GM13976 (cell line): ENCODE results near the gene CADM1.
A peak's percentile ranks its signal among the peaks of the same experiment; 100 is the strongest.

ENCODE experiments used
- DNase-seq: peaks from one replicate; pipeline ENCODE4 v3.0.0; 2012; ENCODE audit warnings: low spot score
- CTCF ChIP-seq: IDR thresholded peaks from 2 replicates; pipeline ENCODE4 v1.5.1; 2012; ENCODE audit warnings: borderline replicate concordance, mild to moderate bottlenecking; ENCODE audit not compliant: insufficient read depth; ENCODE audit errors: extremely low read depth, missing control alignments, control extremely low read depth
- in situ Hi-C: fragments of 300-500 bp; cut with MboI; formaldehyde crosslinking; loops from one replicate; pipeline ENCODE4 v1.12.0; 2022; ENCODE audit warnings: low sequenced_read_pairs, mixed read lengths, inconsistent platforms; ENCODE audit not compliant: unreplicated experiment

Gene CADM1

GRCh38 chr11:115499241-115499799, 4.9 kb downstream of the CADM1 start:
- in situ Hi-C loops: loop anchor here (10.0 kb wide), 1 partner anchor 165 kb away; no protein-coding TSS in a partner anchor
- TF ChIP-seq CTCF: no peak
- DNase-seq: no peak

DNA sequence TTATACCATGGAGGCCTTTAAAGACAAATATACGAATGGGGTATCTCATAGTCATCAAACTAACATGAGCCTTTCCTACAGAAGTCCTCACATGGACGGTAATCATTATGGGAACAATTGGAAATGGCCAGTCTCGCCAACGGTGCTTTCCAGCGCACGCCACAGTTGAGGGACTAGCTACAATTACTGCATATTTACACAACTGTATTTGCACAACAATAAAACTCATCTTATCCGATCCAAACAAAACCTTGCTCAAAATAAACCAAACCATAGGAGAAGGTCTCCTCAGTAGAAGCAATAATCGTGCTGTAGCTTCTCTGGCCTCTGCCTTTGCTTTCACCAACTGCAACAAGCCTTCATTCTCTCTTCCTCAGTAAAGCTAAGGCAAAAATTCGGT, 5.9 kb downstream of the CADM1 start:
- no peak for TF ChIP-seq CTCF
- no peak for DNase-seq
- in situ Hi-C loops: loop anchor here (10.0 kb wide), 1 partner anchor 164 kb away; no protein-coding TSS in a partner anchor

GRCh38 chr11:115497303-115497702, 6.9 kb downstream of the CADM1 start:
- in situ Hi-C loops: loop anchor here (10.0 kb wide), 1 partner anchor 163 kb away; no protein-coding TSS in a partner anchor
- TF ChIP-seq CTCF: no peak
- DNase-seq: peak; percentile 16

DNA sequence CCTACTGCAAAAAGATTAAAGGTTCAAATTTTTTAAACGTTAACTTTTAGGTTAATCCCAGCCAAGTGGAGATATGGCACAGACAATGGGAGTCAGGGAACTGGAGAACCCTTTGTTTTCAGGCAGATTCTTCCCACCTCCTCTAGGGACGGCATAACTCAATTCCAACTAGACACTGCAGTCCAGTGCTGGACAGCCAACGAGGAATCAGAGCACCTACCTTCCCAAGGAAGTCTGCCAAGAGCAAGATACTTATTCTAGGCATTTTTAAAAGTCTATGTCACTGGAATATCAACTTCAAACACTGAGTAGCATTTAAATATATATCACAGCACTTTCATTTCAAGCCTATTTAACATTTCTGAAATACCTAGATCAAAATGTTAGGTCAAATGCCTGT, 7.3 kb downstream of the CADM1 start:
- in situ Hi-C loops: loop anchor here (10.0 kb wide), 1 partner anchor 162 kb away; no protein-coding TSS in a partner anchor
- no peak for DNase-seq
- TF ChIP-seq CTCF: no peak

- TF ChIP-seq CTCF: no peak
- in situ Hi-C loops: loop anchor here (10.0 kb wide), 1 partner anchor 159 kb away; no protein-coding TSS in a partner anchor
- DNase-seq: no peak
Measured at GRCh38 chr11:115493905-115494304, 10.3 kb downstream of the CADM1 start.

GRCh38 chr11:115493488-115493887, 10.7 kb downstream of the CADM1 start:
- in situ Hi-C loops: loop anchor here (10.0 kb wide), 1 partner anchor 159 kb away; no protein-coding TSS in a partner anchor
- DNase-seq: no peak
- TF ChIP-seq CTCF: no peak
